Measurements from ENCODE around the gene PDE4D. TPM values are rescaled to one million over a fixed set of nuclear protein-coding genes. Genes with fewer than 3 reads are reported as not detected.

Gene PDE4D
- total RNA-seq, 2 experiments from 2014 or later = 68.5 to 69.8 TPM

GRCh38 chr5:58938563-58939424 is 954.7 kb downstream of the PDE4D start:
- Mint-ChIP-seq H3K4me1 (peaks cover 30% of the 10 kb centered on the region), H3K4me3 (no peak overlapping the region), H3K27me3 (peaks cover 2% of the 10 kb centered on the region), H3K36me3 (ENCODE audit: low read depth) (peaks cover 2% of the 10 kb centered on the region), H3K9me3 (ENCODE audit: low read depth) (peaks cover 4% of the 10 kb centered on the region), H3K27ac (no peak overlapping the region)
- intact Hi-C loops (cut with DNase I, micrococcal nuclease) = no loop called here
- POLR2A ChIA-PET = interaction anchor here (0.8 kb wide), 1 partner anchor 13 kb away, joined by 3 read pairs; no protein-coding TSS in a partner anchor
- DNase-seq (no peak), ATAC-seq (peak; percentile 38)
- CTCF ChIA-PET = interaction anchor here (0.7 kb wide), 1 partner anchor 53 kb away, joined by 3 read pairs; no protein-coding TSS in a partner anchor

- intact Hi-C loops (cut with DNase I, micrococcal nuclease) = no loop called here
- H3K36me3 Mint-ChIP-seq (ENCODE audit: low read depth) = peaks cover 2% of the 10 kb centered on the region
- peaks cover 44% of the 10 kb centered on the region for H3K4me1 Mint-ChIP-seq
- peak overlapping the region; percentile 20 for H3K27ac Mint-ChIP-seq
- DNase-seq = no peak
- peaks cover 2% of the 10 kb centered on the region for H3K27me3 Mint-ChIP-seq
- H3K4me3 Mint-ChIP-seq = no peak overlapping the region
- POLR2A ChIA-PET = no interaction called here
- ATAC-seq = no peak
- CTCF ChIA-PET = no interaction called here
- peaks cover 4% of the 10 kb centered on the region for H3K9me3 Mint-ChIP-seq (ENCODE audit: low read depth)
Observed at GRCh38 chr5:58937031-58937681, 956.4 kb downstream of the PDE4D start.

GRCh38 chr5:58934629-58935097 is 958.9 kb downstream of the PDE4D start:
- POLR2A ChIA-PET = no interaction called here
- Mint-ChIP-seq H3K4me1 (peaks cover 41% of the 10 kb centered on the region), H3K4me3 (peak overlapping the region; percentile 3), H3K36me3 (ENCODE audit: low read depth) (peaks cover 2% of the 10 kb centered on the region), H3K9me3 (ENCODE audit: low read depth) (peaks cover 4% of the 10 kb centered on the region), H3K27me3 (no peaks in the 10 kb centered on the region), H3K27ac (peak overlapping the region; percentile 59)
- peak; percentile 3 for ATAC-seq
- CTCF ChIA-PET = interaction anchor here (0.9 to 1.1 kb wide), 2 partner anchors 11 to 43 kb away, joined by 3 to 4 read pairs; no protein-coding TSS in a partner anchor
- no peak for DNase-seq
- intact Hi-C loops (cut with DNase I, micrococcal nuclease) = loop anchor here in 1 of 2 experiments (2.0 to 5.0 kb wide), 2 partner anchors 33 to 44 kb away; no protein-coding TSS in a partner anchor

GRCh38 chr5:58933891-58934628 is 959.5 kb downstream of the PDE4D start:
- Mint-ChIP-seq H3K27ac (peak overlapping the region; percentile 59), H3K4me3 (peak overlapping the region; percentile 3), H3K9me3 (ENCODE audit: low read depth) (peaks cover 4% of the 10 kb centered on the region), H3K36me3 (ENCODE audit: low read depth) (peaks cover 2% of the 10 kb centered on the region), H3K4me1 (peaks cover 43% of the 10 kb centered on the region), H3K27me3 (no peaks in the 10 kb centered on the region)
- intact Hi-C loops (cut with DNase I, micrococcal nuclease) = loop anchor here in 1 of 2 experiments (2.0 to 5.0 kb wide), 2 partner anchors 33 to 43 kb away; no protein-coding TSS in a partner anchor
- ChIA-PET CTCF (interaction anchor here (0.9 to 1.1 kb wide), 2 partner anchors 11 to 43 kb away, joined by 3 to 4 read pairs; no protein-coding TSS in a partner anchor), POLR2A (interaction anchor here (0.5 to 0.6 kb wide), 2 partner anchors 8 to 193 kb away, joined by 3 to 4 read pairs; no protein-coding TSS in a partner anchor)
- ATAC-seq (peak; percentile 79), DNase-seq (peak; percentile 60)

- ATAC-seq = no peak
- intact Hi-C loops (cut with DNase I, micrococcal nuclease) = loop anchor here in 1 of 2 experiments (5.0 kb wide), 1 partner anchor 35 kb away; no protein-coding TSS in a partner anchor
- Mint-ChIP-seq H3K27me3 (peaks cover 6% of the 10 kb centered on the region), H3K9me3 (ENCODE audit: low read depth) (peaks cover 4% of the 10 kb centered on the region), H3K4me3 (no peak overlapping the region), H3K27ac (no peak overlapping the region), H3K36me3 (ENCODE audit: low read depth) (peaks cover 2% of the 10 kb centered on the region), H3K4me1 (peaks cover 41% of the 10 kb centered on the region)
- DNase-seq = no peak
- POLR2A ChIA-PET = no interaction called here
- CTCF ChIA-PET = interaction anchor here (1.1 kb wide), 1 partner anchor 46 kb away, joined by 4 read pairs; no protein-coding TSS in a partner anchor
Observed at GRCh38 chr5:58932057-58932612, 961.4 kb downstream of the PDE4D start.

GRCh38 chr5:58930520-58930919 is 963.0 kb downstream of the PDE4D start:
- ATAC-seq = no peak
- Mint-ChIP-seq H3K9me3 (ENCODE audit: low read depth) (peaks cover 4% of the 10 kb centered on the region), H3K27ac (no peak overlapping the region), H3K4me1 (peaks cover 57% of the 10 kb centered on the region), H3K4me3 (no peak overlapping the region), H3K36me3 (ENCODE audit: low read depth) (peaks cover 2% of the 10 kb centered on the region), H3K27me3 (peaks cover 6% of the 10 kb centered on the region)
- intact Hi-C loops (cut with DNase I, micrococcal nuclease) = loop anchor here in 1 of 2 experiments (5.0 kb wide), 1 partner anchor 37 kb away; no protein-coding TSS in a partner anchor
- DNase-seq = no peak
- CTCF ChIA-PET = no interaction called here
- POLR2A ChIA-PET = no interaction called here

GRCh38 chr5:58929726-58930125 is 963.8 kb downstream of the PDE4D start:
- CTCF ChIA-PET = no interaction called here
- Mint-ChIP-seq H3K27me3 (peaks cover 6% of the 10 kb centered on the region), H3K4me3 (no peak overlapping the region)

GRCh38 chr5:58927938-58928337 is 965.6 kb downstream of the PDE4D start:
- intact Hi-C loops (cut with DNase I, micrococcal nuclease) = loop anchor here in 1 of 2 experiments (2.0 kb wide), 1 partner anchor 37 kb away; no protein-coding TSS in a partner anchor
- peaks cover 43% of the 10 kb centered on the region for H3K4me1 Mint-ChIP-seq

More at GRCh38 chr5:58929726-58930125, 963.8 kb downstream of the PDE4D start:
- H3K36me3 Mint-ChIP-seq (ENCODE audit: low read depth) = no peaks in the 10 kb centered on the region
- H3K4me1 Mint-ChIP-seq = peaks cover 56% of the 10 kb centered on the region
- ATAC-seq (no peak), DNase-seq (no peak)
- H3K27ac Mint-ChIP-seq = no peak overlapping the region
- no peaks in the 10 kb centered on the region for H3K9me3 Mint-ChIP-seq (ENCODE audit: low read depth)
- POLR2A ChIA-PET = no interaction called here
- intact Hi-C loops (cut with DNase I, micrococcal nuclease) = loop anchor here in 1 of 2 experiments (5.0 kb wide), 1 partner anchor 38 kb away; no protein-coding TSS in a partner anchor

GRCh38 chr5:58927181-58927580 is 966.3 kb downstream of the PDE4D start:
- no peaks in the 10 kb centered on the region for H3K36me3 Mint-ChIP-seq (ENCODE audit: low read depth)
- H3K9me3 Mint-ChIP-seq (ENCODE audit: low read depth) = no peaks in the 10 kb centered on the region
- intact Hi-C loops (cut with DNase I, micrococcal nuclease) = loop anchor here in 1 of 2 experiments (2.0 kb wide), 1 partner anchor 36 kb away; no protein-coding TSS in a partner anchor
- peaks cover 38% of the 10 kb centered on the region for H3K4me1 Mint-ChIP-seq
- ATAC-seq = peak; percentile 60
- peak overlapping the region; percentile 26 for H3K27ac Mint-ChIP-seq
- ChIA-PET CTCF (interaction anchor here (0.7 to 2.1 kb wide), 3 partner anchors 41 to 179 kb away, joined by 3 to 4 read pairs (median 4); no protein-coding TSS in a partner anchor), POLR2A (no interaction called here)
- H3K4me3 Mint-ChIP-seq = no peak overlapping the region
- H3K27me3 Mint-ChIP-seq = peaks cover 6% of the 10 kb centered on the region
- no peak for DNase-seq

More at GRCh38 chr5:58927938-58928337, 965.6 kb downstream of the PDE4D start:
- ATAC-seq = no peak
- POLR2A ChIA-PET = no interaction called here
- no peaks in the 10 kb centered on the region for H3K9me3 Mint-ChIP-seq (ENCODE audit: low read depth)
- DNase-seq = no peak
- no peaks in the 10 kb centered on the region for H3K36me3 Mint-ChIP-seq (ENCODE audit: low read depth)
- peaks cover 6% of the 10 kb centered on the region for H3K27me3 Mint-ChIP-seq
- CTCF ChIA-PET = interaction anchor here (0.5 kb wide), 1 partner anchor 15 kb away, joined by 4 read pairs; no protein-coding TSS in a partner anchor
- peak overlapping the region; percentile 26 for H3K27ac Mint-ChIP-seq
- no peak overlapping the region for H3K4me3 Mint-ChIP-seq

- Mint-ChIP-seq H3K27ac (peak overlapping the region; percentile 87), H3K36me3 (ENCODE audit: low read depth) (no peaks in the 10 kb centered on the region), H3K9me3 (ENCODE audit: low read depth) (no peaks in the 10 kb centered on the region), H3K27me3 (peaks cover 6% of the 10 kb centered on the region), H3K4me1 (peaks cover 38% of the 10 kb centered on the region), H3K4me3 (peak overlapping the region; percentile 37)
- ATAC-seq (no peak), DNase-seq (no peak)
- POLR2A ChIA-PET = interaction anchor here (0.6 kb wide), 1 partner anchor 59 kb away, joined by 3 read pairs; no protein-coding TSS in a partner anchor
- CTCF ChIA-PET = interaction anchor here (1.3 to 2.1 kb wide), 5 partner anchors 30 to 108 kb away, joined by 3 to 7 read pairs (median 4); no protein-coding TSS in a partner anchor
- intact Hi-C loops (cut with DNase I, micrococcal nuclease) = loop anchor here (1.0 to 2.0 kb wide), 2 partner anchors 35 to 36 kb away; no protein-coding TSS in a partner anchor
Observed at GRCh38 chr5:58926541-58926935, 967.0 kb downstream of the PDE4D start.

Measured in activated CD4-positive, alpha-beta T cell treated with anti-CD3 and anti-CD28 coated beads for 36 hours (primary cell).